Sigmoid colon (tissue), 4 donors: ENCODE data around the gene EPB41L4A.

Source experiments
- POLR2A ChIP-seq, 2 donors: fragments of 450-650 bp; IDR thresholded peaks; one replicate each; pipeline ENCODE4 v1.6.1; 2016; ENCODE audit warnings: antibody characterized with exemption in 2 of 2, mild to moderate bottlenecking in 2 of 2, moderate library complexity in 2 of 2
- POLR2AphosphoS5 ChIP-seq, 4 donors: sonication (generic); formaldehyde crosslinking; IDR thresholded peaks; one replicate each; pipeline ENCODE4 v1.6.1; 2017; ENCODE audit warnings: antibody characterized with exemption in 4 of 4
- TF ChIP-seq, protein P1 (sequence below), 4 experiments: fragments of 450-650 bp in 3 of 4; fragments of 200-600 bp in 1 of 4; IDR thresholded peaks; one replicate each; pipeline ENCODE4 v1.5.1; 2016 to 2019; ENCODE audit warnings: antibody characterized with exemption in 4 of 4, mild to moderate bottlenecking in 3 of 4, moderate library complexity in 2 of 4

DNA sequence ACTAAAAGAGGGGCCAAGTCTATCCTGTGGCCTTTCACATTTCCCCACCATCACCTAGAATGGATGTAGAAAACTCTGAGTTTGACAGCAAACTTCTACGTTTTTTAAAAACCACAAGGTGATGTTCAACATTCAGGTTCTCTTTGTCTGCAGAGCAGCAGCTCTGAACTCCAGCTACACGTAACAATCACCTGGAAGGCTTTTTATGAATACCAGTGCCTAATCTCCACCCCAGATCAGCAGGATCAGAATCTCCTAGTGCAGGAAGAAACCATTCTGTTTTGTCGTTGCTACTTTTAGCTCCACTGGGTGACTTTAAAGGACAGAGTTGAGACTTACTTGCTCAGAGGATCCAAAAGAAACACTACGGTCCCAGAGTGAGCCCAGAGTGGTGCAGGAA, 44.3 kb downstream of the EPB41L4A start:
- TF ChIP-seq POLR2A (IDR thresholded peaks at IDR 0.05) = no peak
- TF ChIP-seq, protein P1, sequence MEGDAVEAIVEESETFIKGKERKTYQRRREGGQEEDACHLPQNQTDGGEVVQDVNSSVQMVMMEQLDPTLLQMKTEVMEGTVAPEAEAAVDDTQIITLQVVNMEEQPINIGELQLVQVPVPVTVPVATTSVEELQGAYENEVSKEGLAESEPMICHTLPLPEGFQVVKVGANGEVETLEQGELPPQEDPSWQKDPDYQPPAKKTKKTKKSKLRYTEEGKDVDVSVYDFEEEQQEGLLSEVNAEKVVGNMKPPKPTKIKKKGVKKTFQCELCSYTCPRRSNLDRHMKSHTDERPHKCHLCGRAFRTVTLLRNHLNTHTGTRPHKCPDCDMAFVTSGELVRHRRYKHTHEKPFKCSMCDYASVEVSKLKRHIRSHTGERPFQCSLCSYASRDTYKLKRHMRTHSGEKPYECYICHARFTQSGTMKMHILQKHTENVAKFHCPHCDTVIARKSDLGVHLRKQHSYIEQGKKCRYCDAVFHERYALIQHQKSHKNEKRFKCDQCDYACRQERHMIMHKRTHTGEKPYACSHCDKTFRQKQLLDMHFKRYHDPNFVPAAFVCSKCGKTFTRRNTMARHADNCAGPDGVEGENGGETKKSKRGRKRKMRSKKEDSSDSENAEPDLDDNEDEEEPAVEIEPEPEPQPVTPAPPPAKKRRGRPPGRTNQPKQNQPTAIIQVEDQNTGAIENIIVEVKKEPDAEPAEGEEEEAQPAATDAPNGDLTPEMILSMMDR (IDR thresholded peaks at IDR 0.05) = no peak
- TF ChIP-seq POLR2AphosphoS5 (IDR thresholded peaks at IDR 0.05) = no peak
